Activated CD4-positive, alpha-beta memory T cell treated with anti-CD3 and anti-CD28 coated beads, Interleukin-2, amount 10 ng/mL, durations not matched to agents 7 days and 5 days (primary cell): Measurements from ENCODE around the gene ZFAND3. TPM values are rescaled to one million over a fixed set of nuclear protein-coding genes. Genes with fewer than 3 reads are reported as not detected.
"Not testable (repeated sequence)": the region's sequence is repeated elsewhere in the genome, so short reads cannot be mapped to it uniquely, and the experiment has no call there.

ENCODE experiments used
- CTCF ChIA-PET: fragments of 350-600 bp; sonication (Branson Sonifier 250); formaldehyde crosslinking; loops from one replicate; lab custom pipeline; 2021; ENCODE audit warnings: antibody characterized with exemption, inconsistent platforms; lab: Charles Lee
- POLR2A ChIA-PET: fragments of 350-600 bp; sonication (Branson Sonifier 250); formaldehyde crosslinking; loops from one replicate; lab custom pipeline; 2021; ENCODE audit warnings: antibody characterized with exemption; lab: Charles Lee
- DNase-seq: peaks from one replicate; pipeline ENCODE4 v3.0.0-alpha.2; 2020
- H3K27ac Mint-ChIP-seq: one replicate; pipeline ENCODE4 v1.8.0; 2021; ENCODE audit warnings: mild to moderate bottlenecking, mixed read lengths
- H3K27me3 Mint-ChIP-seq: one replicate; pipeline ENCODE4 v1.8.0; 2021; ENCODE audit warnings: mixed read lengths
- H3K36me3 Mint-ChIP-seq: one replicate; pipeline ENCODE4 v1.8.0; 2021; ENCODE audit warnings: low read depth, mixed read lengths
- H3K4me1 Mint-ChIP-seq: one replicate; pipeline ENCODE4 v1.8.0; 2021; ENCODE audit warnings: mixed read lengths
- H3K4me3 Mint-ChIP-seq: one replicate; pipeline ENCODE4 v1.8.0; 2021; ENCODE audit warnings: mild to moderate bottlenecking, mixed read lengths
- H3K9me3 Mint-ChIP-seq: one replicate; pipeline ENCODE4 v1.8.0; 2021; ENCODE audit warnings: mixed read lengths
- total RNA-seq, 2 experiments: library from RNA; stranded (reverse); gene quantifications; one replicate each; pipeline ENCODE4 v1.2.3, GENCODE V29; 2021

The ZFAND3 gene
- total RNA-seq, 2 experiments from 2014 or later: 35.2 to 38.2 TPM

- Mint-ChIP-seq H3K27ac (no peak overlapping the region), H3K36me3 (no peaks in the 10 kb centered on the region), H3K9me3 (no peaks in the 10 kb centered on the region), H3K27me3 (no peaks in the 10 kb centered on the region), H3K4me3 (no peak overlapping the region), H3K4me1 (peaks cover 7% of the 10 kb centered on the region)
- CTCF ChIA-PET: no interaction called here
- DNase-seq: no peak
- POLR2A ChIA-PET: no interaction called here
Observed at GRCh38 chr6:37946057-37946456, 126.5 kb downstream of the ZFAND3 start.

GRCh38 chr6:37947468-37947867 lies 127.9 kb downstream of the ZFAND3 start:
- peaks cover 18% of the 10 kb centered on the region for H3K4me1 Mint-ChIP-seq
- no peaks in the 10 kb centered on the region for H3K9me3 Mint-ChIP-seq
- no peaks in the 10 kb centered on the region for H3K36me3 Mint-ChIP-seq
- CTCF ChIA-PET: no interaction called here
- no peak overlapping the region for H3K4me3 Mint-ChIP-seq
- no peak for DNase-seq
- no peak overlapping the region for H3K27ac Mint-ChIP-seq
- H3K27me3 Mint-ChIP-seq: no peaks in the 10 kb centered on the region
- POLR2A ChIA-PET: no interaction called here

- DNase-seq, H3K27me3 Mint-ChIP-seq, H3K9me3 Mint-ChIP-seq, H3K27ac Mint-ChIP-seq, H3K36me3 Mint-ChIP-seq, CTCF ChIA-PET, H3K4me3 Mint-ChIP-seq, POLR2A ChIA-PET: not testable (repeated sequence)
- H3K4me1 Mint-ChIP-seq: peaks cover 17% of the 10 kb centered on the region
Observed at GRCh38 chr6:37948584-37948983, 129.1 kb downstream of the ZFAND3 start.

GRCh38 chr6:37952027-37952426 lies 132.5 kb downstream of the ZFAND3 start:
- no peaks in the 10 kb centered on the region for H3K27me3 Mint-ChIP-seq
- no peak overlapping the region for H3K27ac Mint-ChIP-seq
- H3K4me3 Mint-ChIP-seq: no peak overlapping the region
- no peaks in the 10 kb centered on the region for H3K36me3 Mint-ChIP-seq
- H3K4me1 Mint-ChIP-seq: peaks cover 17% of the 10 kb centered on the region
- POLR2A ChIA-PET: no interaction called here
- H3K9me3 Mint-ChIP-seq: no peaks in the 10 kb centered on the region
- CTCF ChIA-PET: no interaction called here
- no peak for DNase-seq

- POLR2A ChIA-PET: no interaction called here
- Mint-ChIP-seq H3K4me1 (peaks cover 17% of the 10 kb centered on the region), H3K36me3 (no peaks in the 10 kb centered on the region), H3K4me3 (no peak overlapping the region), H3K27ac (no peak overlapping the region), H3K27me3 (no peaks in the 10 kb centered on the region), H3K9me3 (no peaks in the 10 kb centered on the region)
- DNase-seq: no peak
- CTCF ChIA-PET: no interaction called here
Observed at GRCh38 chr6:37954791-37955190, 135.3 kb downstream of the ZFAND3 start.

- peaks cover 11% of the 10 kb centered on the region for H3K4me1 Mint-ChIP-seq
- H3K27me3 Mint-ChIP-seq: no peaks in the 10 kb centered on the region
- ChIA-PET POLR2A (no interaction called here), CTCF (no interaction called here)
- no peak for DNase-seq
- H3K4me3 Mint-ChIP-seq: no peak overlapping the region
- no peaks in the 10 kb centered on the region for H3K36me3 Mint-ChIP-seq
- H3K27ac Mint-ChIP-seq: no peak overlapping the region
- H3K9me3 Mint-ChIP-seq: peaks cover 1% of the 10 kb centered on the region
Observed at GRCh38 chr6:37956711-37957275, 137.3 kb downstream of the ZFAND3 start.

GRCh38 chr6:37959061-37959460 lies 139.5 kb downstream of the ZFAND3 start:
- ChIA-PET CTCF (no interaction called here), POLR2A (no interaction called here)
- Mint-ChIP-seq H3K9me3 (peaks cover 8% of the 10 kb centered on the region), H3K36me3 (peaks cover 7% of the 10 kb centered on the region), H3K4me3 (no peak overlapping the region), H3K27ac (no peak overlapping the region), H3K27me3 (no peaks in the 10 kb centered on the region), H3K4me1 (peaks cover 3% of the 10 kb centered on the region)
- DNase-seq: no peak

GRCh38 chr6:37960139-37960935 lies 140.8 kb downstream of the ZFAND3 start:
- Mint-ChIP-seq H3K9me3 (peaks cover 8% of the 10 kb centered on the region), H3K4me3 (no peak overlapping the region), H3K36me3 (peaks cover 7% of the 10 kb centered on the region), H3K27ac (no peak overlapping the region), H3K4me1 (peaks cover 3% of the 10 kb centered on the region), H3K27me3 (no peaks in the 10 kb centered on the region)
- CTCF ChIA-PET: no interaction called here
- POLR2A ChIA-PET: interaction anchor here (0.6 kb wide), 1 partner anchor 257 kb away, joined by 3 read pairs; no protein-coding TSS in a partner anchor
- DNase-seq: no peak

- POLR2A ChIA-PET, H3K27me3 Mint-ChIP-seq, H3K4me3 Mint-ChIP-seq, H3K27ac Mint-ChIP-seq, DNase-seq, H3K9me3 Mint-ChIP-seq, CTCF ChIA-PET, H3K4me1 Mint-ChIP-seq: not testable (repeated sequence)
- peaks cover 16% of the 10 kb centered on the region for H3K36me3 Mint-ChIP-seq
Observed at GRCh38 chr6:37962481-37963080, 143.1 kb downstream of the ZFAND3 start.

GRCh38 chr6:37965964-37966676 lies 146.6 kb downstream of the ZFAND3 start:
- H3K9me3 Mint-ChIP-seq: peaks cover 12% of the 10 kb centered on the region
- H3K4me3 Mint-ChIP-seq: no peak overlapping the region

GRCh38 chr6:37966801-37967200 lies 147.3 kb downstream of the ZFAND3 start:
- Mint-ChIP-seq H3K27me3 (no peaks in the 10 kb centered on the region), H3K4me1 (peaks cover 16% of the 10 kb centered on the region), H3K9me3 (peaks cover 11% of the 10 kb centered on the region), H3K4me3 (no peak overlapping the region), H3K27ac (no peak overlapping the region), H3K36me3 (peaks cover 26% of the 10 kb centered on the region)
- DNase-seq: no peak
- ChIA-PET CTCF (no interaction called here), POLR2A (no interaction called here)

More at GRCh38 chr6:37965964-37966676, 146.6 kb downstream of the ZFAND3 start:
- POLR2A ChIA-PET: no interaction called here
- Mint-ChIP-seq H3K27ac (no peak overlapping the region), H3K27me3 (no peaks in the 10 kb centered on the region), H3K36me3 (peaks cover 26% of the 10 kb centered on the region), H3K4me1 (peaks cover 10% of the 10 kb centered on the region)
- DNase-seq: no peak
- CTCF ChIA-PET: no interaction called here

- H3K4me3 Mint-ChIP-seq: no peak overlapping the region
- no peak for DNase-seq
- POLR2A ChIA-PET: no interaction called here
- H3K36me3 Mint-ChIP-seq: peaks cover 26% of the 10 kb centered on the region
- no peaks in the 10 kb centered on the region for H3K27me3 Mint-ChIP-seq
- H3K4me1 Mint-ChIP-seq: peaks cover 25% of the 10 kb centered on the region
- H3K27ac Mint-ChIP-seq: no peak overlapping the region
- CTCF ChIA-PET: no interaction called here
- H3K9me3 Mint-ChIP-seq: peaks cover 4% of the 10 kb centered on the region
Observed at GRCh38 chr6:37967651-37968050, 148.1 kb downstream of the ZFAND3 start.

- Mint-ChIP-seq H3K9me3 (peaks cover 23% of the 10 kb centered on the region), H3K4me3 (no peak overlapping the region), H3K27ac (no peak overlapping the region), H3K36me3 (peaks cover 46% of the 10 kb centered on the region), H3K4me1 (peaks cover 22% of the 10 kb centered on the region), H3K27me3 (no peaks in the 10 kb centered on the region)
- CTCF ChIA-PET: no interaction called here
- DNase-seq: no peak
- POLR2A ChIA-PET: no interaction called here
Observed at GRCh38 chr6:37971266-37971665, 151.7 kb downstream of the ZFAND3 start.
